ENCODE data around the gene RPL41. TPM values are rescaled to one million over a fixed set of nuclear protein-coding genes. Genes with fewer than 3 reads are reported as not detected.

Gene RPL41
- total RNA-seq, 1 donor: 2,844 TPM

DNA sequence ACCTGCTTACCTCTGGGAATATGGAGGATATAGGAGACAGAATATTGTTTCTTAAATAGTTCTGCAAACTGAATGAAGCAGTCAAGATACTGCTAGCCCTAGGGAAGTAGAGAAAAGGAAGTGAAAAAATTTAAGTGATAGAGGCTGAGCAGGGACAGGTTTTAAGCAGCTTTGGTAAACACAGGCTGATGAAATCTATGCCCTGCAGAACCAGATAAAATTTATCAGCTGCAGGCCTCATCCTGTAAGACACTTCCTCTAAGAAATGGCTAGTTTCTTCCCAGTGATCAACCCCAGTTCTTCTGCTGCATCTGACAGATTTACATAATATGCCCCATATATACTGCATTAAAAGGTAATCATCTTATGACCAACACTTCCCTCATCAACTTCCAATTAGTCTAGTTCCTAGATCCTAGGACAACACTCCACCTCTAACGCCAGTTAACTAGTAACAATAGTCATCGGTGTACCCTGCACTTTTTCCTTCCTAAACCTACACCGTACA, 10.4 kb downstream of the RPL41 start:
- Histone ChIP-seq H3K36me3 (ENCODE audit: insufficient read depth, low read length) (peaks cover 16% of the 10 kb centered on the region), H3K27ac (ENCODE audit: low read depth, low read length) (peak overlapping the region; percentile 72), H3K27me3 (ENCODE audit: insufficient read depth, low read length) (no peaks in the 10 kb centered on the region), H3K4me3 (ENCODE audit: insufficient read depth, low read length) (peak overlapping the region; percentile 71), H4K20me1 (ENCODE audit: insufficient read depth, low read length) (no peaks in the 10 kb centered on the region), H3K79me2 (ENCODE audit: insufficient read depth, low read length) (peaks cover 31% of the 10 kb centered on the region), H3K9me3 (ENCODE audit: low read depth, low read length) (no peaks in the 10 kb centered on the region), H3K4me2 (ENCODE audit: insufficient read depth, low read length) (peak overlapping the region; percentile 92), H2AFZ (ENCODE audit: low read length) (no peak overlapping the region), H3K4me1 (ENCODE audit: insufficient read depth, low read length) (peaks cover 23% of the 10 kb centered on the region)
- TF ChIP-seq CTCF (IDR thresholded peaks at IDR 0.05; ENCODE audit: extremely low read depth, low read depth, low read length): no peak
- DNase-seq (ENCODE audit: insufficient read length, low spot score, missing footprints): no peak

DNA sequence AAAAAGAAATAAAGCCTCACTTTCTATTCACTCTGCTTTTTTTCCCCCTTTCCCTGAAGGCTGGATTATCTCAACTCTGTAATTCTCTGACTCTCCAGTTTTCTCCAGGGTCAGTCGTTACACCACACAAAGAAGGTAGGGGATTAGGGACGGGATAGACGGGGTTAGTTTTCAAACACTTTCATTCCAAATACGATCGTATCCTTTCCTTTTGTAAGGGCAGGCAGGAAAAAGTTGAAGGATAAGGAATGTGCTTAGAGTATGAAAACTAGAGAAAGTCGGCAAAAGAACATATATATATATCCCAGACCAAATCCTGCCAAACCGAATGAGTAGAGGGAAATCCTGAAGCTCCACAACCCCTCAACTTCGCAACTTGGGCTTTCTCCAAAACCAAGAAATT, 11.1 kb downstream of the RPL41 start:
- H3K4me1 ChIP-seq (ENCODE audit: insufficient read depth, low read length): peaks cover 23% of the 10 kb centered on the region
- H2AFZ ChIP-seq (ENCODE audit: low read length): peak overlapping the region; percentile 49
- peaks cover 23% of the 10 kb centered on the region for H3K36me3 ChIP-seq (ENCODE audit: insufficient read depth, low read length)
- no peaks in the 10 kb centered on the region for H4K20me1 ChIP-seq (ENCODE audit: insufficient read depth, low read length)
- TF ChIP-seq CTCF (IDR thresholded peaks at IDR 0.05; ENCODE audit: extremely low read depth, low read depth, low read length): no peak
- H3K4me3 ChIP-seq (ENCODE audit: insufficient read depth, low read length): peak overlapping the region; percentile 71
- peak overlapping the region; percentile 72 for H3K27ac ChIP-seq (ENCODE audit: low read depth, low read length)
- no peaks in the 10 kb centered on the region for H3K9me3 ChIP-seq (ENCODE audit: low read depth, low read length)
- peak overlapping the region; percentile 92 for H3K4me2 ChIP-seq (ENCODE audit: insufficient read depth, low read length)
- H3K79me2 ChIP-seq (ENCODE audit: insufficient read depth, low read length): peaks cover 31% of the 10 kb centered on the region
- DNase-seq (ENCODE audit: insufficient read length, low spot score, missing footprints): no peak
- H3K27me3 ChIP-seq (ENCODE audit: insufficient read depth, low read length): no peaks in the 10 kb centered on the region

GRCh38 chr12:56127888-56128669, 11.6 kb downstream of the RPL41 start, which contains the start of gene ESYT1:
Gene ESYT1, plus strand, starts transcription at chr12:56128267. Its CDS starts 53 bp downstream, at chr12:56128320.
- H3K27ac ChIP-seq (ENCODE audit: low read depth, low read length): peak within 1 kb of the TSS; percentile 72
- peaks cover 27% of the 10 kb centered on the region for H3K36me3 ChIP-seq (ENCODE audit: insufficient read depth, low read length)
- peaks cover 23% of the 10 kb centered on the region for H3K4me1 ChIP-seq (ENCODE audit: insufficient read depth, low read length)
- DNase-seq (ENCODE audit: insufficient read length, low spot score, missing footprints): peak; percentile 97
- peak within 1 kb of the TSS; percentile 92 for H3K4me2 ChIP-seq (ENCODE audit: insufficient read depth, low read length)
- TF ChIP-seq CTCF (IDR thresholded peaks at IDR 0.05; ENCODE audit: extremely low read depth, low read depth, low read length): no peak
- peak within 1 kb of the TSS; percentile 86 for H3K4me3 ChIP-seq (ENCODE audit: insufficient read depth, low read length)
- H3K79me2 ChIP-seq (ENCODE audit: insufficient read depth, low read length): peaks cover 31% of the 10 kb centered on the region
- no peaks in the 10 kb centered on the region for H4K20me1 ChIP-seq (ENCODE audit: insufficient read depth, low read length)
- no peaks in the 10 kb centered on the region for H3K27me3 ChIP-seq (ENCODE audit: insufficient read depth, low read length)
- no peaks in the 10 kb centered on the region for H3K9me3 ChIP-seq (ENCODE audit: low read depth, low read length)
- peak within 1 kb of the TSS; percentile 51 for H2AFZ ChIP-seq (ENCODE audit: low read length)

- no peaks in the 10 kb centered on the region for H3K27me3 ChIP-seq (ENCODE audit: insufficient read depth, low read length)
- peaks cover 23% of the 10 kb centered on the region for H3K4me1 ChIP-seq (ENCODE audit: insufficient read depth, low read length)
- DNase-seq (ENCODE audit: insufficient read length, low spot score, missing footprints): peak; percentile 70
- H3K4me2 ChIP-seq (ENCODE audit: insufficient read depth, low read length): peak overlapping the region; percentile 92
- no peaks in the 10 kb centered on the region for H4K20me1 ChIP-seq (ENCODE audit: insufficient read depth, low read length)
- peak overlapping the region; percentile 51 for H2AFZ ChIP-seq (ENCODE audit: low read length)
- H3K27ac ChIP-seq (ENCODE audit: low read depth, low read length): peak overlapping the region; percentile 65
- H3K79me2 ChIP-seq (ENCODE audit: insufficient read depth, low read length): peaks cover 31% of the 10 kb centered on the region
- H3K9me3 ChIP-seq (ENCODE audit: low read depth, low read length): no peaks in the 10 kb centered on the region
- peaks cover 33% of the 10 kb centered on the region for H3K36me3 ChIP-seq (ENCODE audit: insufficient read depth, low read length)
- no peak for TF ChIP-seq CTCF (IDR thresholded peaks at IDR 0.05; ENCODE audit: extremely low read depth, low read depth, low read length)
- peak overlapping the region; percentile 86 for H3K4me3 ChIP-seq (ENCODE audit: insufficient read depth, low read length)
These were observed 12.3 kb downstream of the RPL41 start for GRCh38 chr12:56128670-56129205.

Measured in osteoblast (primary cell).